Pancreas (tissue), 10 donors: ENCODE results near the gene KRT35. TPM values are rescaled to one million over a fixed set of nuclear protein-coding genes. Genes with fewer than 3 reads are reported as not detected.

Experiments
- ATAC-seq, 4 donors: fragments of 200-7000 bp; cut with Tn5 transposase; one replicate each; pipeline versions ENCODE4 v1.8.0 to v1.9.1; 2020; ENCODE audit warnings: mild to moderate bottlenecking in 4 of 4, moderate library complexity in 4 of 4
- DNase-seq, 6 donors: peaks; one replicate each; pipeline ENCODE4 v3.0.0-alpha.2; 2020
- FAIRE-seq: peaks from 2 replicates; lab custom pipeline; 2012; peaks lifted over from hg19 to GRCh38; lab: Jason Lieb, UNC
- H3K27ac ChIP-seq, 4 donors: fragments of 200-600 bp; sonication (generic); 1 replicate in 3 of 4; 2 replicates in 1 of 4; pipeline versions ENCODE4 v1.5.0 to v1.8.0; 2020
- H3K27me3 ChIP-seq, 4 donors: fragments of 200-600 bp; one replicate each; pipeline ENCODE4 v1.8.0; 2021
- H3K36me3 ChIP-seq, 3 donors: fragments of 200-600 bp; sonication (generic) in 1 of 3; one replicate each; pipeline versions ENCODE4 v1.5.0 to v1.8.0; 2020 to 2021
- H3K4me1 ChIP-seq, 3 donors: fragments of 200-600 bp; one replicate each; pipeline ENCODE4 v1.8.0; 2021
- H3K4me3 ChIP-seq, 4 donors: fragments of 200-600 bp; sonication (generic) in 2 of 4; one replicate each; pipeline versions ENCODE4 v1.5.0 to v1.8.0; 2020 to 2021
- H3K9me3 ChIP-seq, 4 donors: fragments of 200-600 bp; one replicate each; pipeline ENCODE4 v1.8.0; 2021
- WGBS, 2 donors: extraction: QIAGEN DNeasy Blood & Tissue Kit; methylation state at CpG; one replicate each; pipeline ENCODE4 v1.1.7; 2013; 5-methylcytosine and 5-hydroxymethylcytosine counted together
- intact Hi-C, 3 donors: fragments of 100-400 bp; cut with DNase I; formaldehyde crosslinking; loops; one replicate each; pipeline versions ENCODE4 v1.11.1 to v1.14.2; 2022
- polyA plus RNA-seq, 2 donors: library from polyadenylated mRNA; stranded (reverse); fragments of 200-250 nt; gene quantifications; one replicate each; pipeline ENCODE4 v1.2.3, GENCODE V29; 2013
- total RNA-seq, 6 donors: library from RNA; stranded (reverse); fragmentation: NEBNext Ultra II Directional in 4 of 6; extraction: Animal tissue kit (Norgen Biotek cat#: 25700) in 4 of 6; gene quantifications; one replicate each; pipeline versions ENCODE4 v1.2.1 to v1.2.4, GENCODE V29; 2021 to 2023
- TF ChIP-seq, protein P1 (sequence below), 4 donors: fragments of 200-600 bp; sonication (generic) in 3 of 4; IDR thresholded peaks; one replicate each; pipeline versions ENCODE4 v1.5.0 to v1.8.0; 2021; ENCODE audit warnings: antibody characterized with exemption in 4 of 4
- donor health status: healthy with polysubstance abuse.
- donor health status: DM: no; HTN: no; CAD: no; lungs with moderate emphysema.
- donor health status: DM: no; HTN: no; CAD: no.
- donor health status: control.
- donor health status: control.
- donor health status: Bipolar disorder and iron deficiency.
- donor health status: DM: yes; HTN: yes; CAD: no.
- donor health status: DM: no; HTN: no; CAD: no.
- donor health status: DM: no; HTN: no; CAD: no.
- donor health status: DM: yes; HTN: yes; CAD: no.

KRT35 gene
- total and polyA plus RNA-seq, 8 donors, result not detected

DNA sequence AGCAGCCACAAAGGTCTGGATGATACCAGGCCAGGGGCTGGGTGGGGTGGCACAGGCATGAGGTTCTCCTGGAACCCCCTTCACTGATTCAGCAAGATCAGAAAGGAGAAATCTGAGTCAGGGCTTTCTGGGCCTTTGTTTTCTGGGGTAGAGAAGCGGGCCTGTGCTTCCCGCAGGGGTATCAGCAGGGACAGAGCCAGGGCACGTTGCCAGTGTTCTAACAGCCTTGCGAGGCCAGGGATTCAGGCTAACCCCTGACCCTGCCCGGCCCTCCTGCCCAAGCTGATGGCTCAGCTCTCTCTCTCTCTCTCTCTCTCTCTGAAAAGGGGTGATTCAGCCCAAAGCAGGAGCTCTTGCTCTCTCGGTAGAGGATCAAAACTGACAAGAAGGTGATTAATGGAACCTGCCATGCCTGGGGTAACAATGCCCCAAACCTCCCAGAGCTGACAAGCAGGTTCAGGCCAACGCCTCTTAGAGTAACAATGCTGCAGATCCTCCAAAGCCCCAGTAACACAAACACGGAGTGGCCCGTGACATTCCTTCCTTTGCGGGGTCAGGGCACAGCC lies 26.4 kb upstream of the KRT35 start:
- no peak for ATAC-seq
- TF ChIP-seq, protein P1, sequence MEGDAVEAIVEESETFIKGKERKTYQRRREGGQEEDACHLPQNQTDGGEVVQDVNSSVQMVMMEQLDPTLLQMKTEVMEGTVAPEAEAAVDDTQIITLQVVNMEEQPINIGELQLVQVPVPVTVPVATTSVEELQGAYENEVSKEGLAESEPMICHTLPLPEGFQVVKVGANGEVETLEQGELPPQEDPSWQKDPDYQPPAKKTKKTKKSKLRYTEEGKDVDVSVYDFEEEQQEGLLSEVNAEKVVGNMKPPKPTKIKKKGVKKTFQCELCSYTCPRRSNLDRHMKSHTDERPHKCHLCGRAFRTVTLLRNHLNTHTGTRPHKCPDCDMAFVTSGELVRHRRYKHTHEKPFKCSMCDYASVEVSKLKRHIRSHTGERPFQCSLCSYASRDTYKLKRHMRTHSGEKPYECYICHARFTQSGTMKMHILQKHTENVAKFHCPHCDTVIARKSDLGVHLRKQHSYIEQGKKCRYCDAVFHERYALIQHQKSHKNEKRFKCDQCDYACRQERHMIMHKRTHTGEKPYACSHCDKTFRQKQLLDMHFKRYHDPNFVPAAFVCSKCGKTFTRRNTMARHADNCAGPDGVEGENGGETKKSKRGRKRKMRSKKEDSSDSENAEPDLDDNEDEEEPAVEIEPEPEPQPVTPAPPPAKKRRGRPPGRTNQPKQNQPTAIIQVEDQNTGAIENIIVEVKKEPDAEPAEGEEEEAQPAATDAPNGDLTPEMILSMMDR (IDR thresholded peaks at IDR 0.05), result no peak

DNA sequence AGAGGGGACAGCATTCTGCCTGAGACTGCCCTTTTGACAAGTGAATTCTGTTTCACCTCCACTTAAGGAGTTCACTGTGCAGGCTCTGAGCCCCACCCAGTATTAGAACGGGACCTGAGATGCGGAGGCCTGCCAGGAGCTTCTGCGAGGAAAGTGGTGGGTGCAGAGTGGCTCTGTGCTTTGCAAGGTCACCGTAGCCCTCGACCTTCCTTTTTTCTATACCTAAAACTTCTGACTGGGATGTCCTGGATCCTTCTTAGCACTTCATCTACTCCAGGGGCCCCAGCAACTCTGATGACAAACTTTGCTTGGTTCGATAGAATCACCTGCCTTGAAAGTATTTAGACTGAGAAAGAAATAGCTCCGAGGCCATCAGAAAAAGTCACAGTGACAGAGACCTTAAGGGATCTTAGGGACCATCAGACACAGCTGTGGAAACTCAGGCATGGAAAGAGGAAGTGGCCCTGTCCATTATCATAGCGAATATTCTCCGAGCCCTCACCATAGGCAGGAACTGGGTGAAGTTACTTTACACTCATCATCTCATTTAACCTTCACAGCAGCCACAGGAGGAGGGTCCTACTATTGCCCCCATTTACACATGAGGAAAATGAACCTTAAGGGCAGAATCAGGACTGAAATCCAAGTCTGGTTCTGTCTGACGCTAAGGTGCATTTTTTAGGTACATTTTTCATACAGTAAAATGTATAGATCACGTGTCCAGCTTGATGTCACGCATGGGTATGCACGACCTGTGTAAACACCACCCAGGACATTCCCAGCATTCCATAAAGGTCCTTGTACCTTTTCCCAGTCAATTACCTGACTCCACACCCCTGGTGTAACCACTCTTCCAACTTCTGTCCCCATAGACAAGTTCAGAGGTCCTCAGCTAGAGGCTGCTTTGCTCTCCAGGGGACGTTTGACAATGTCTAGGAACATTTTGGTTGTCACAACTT lies 25.1 kb upstream of the KRT35 start:
- FAIRE-seq (no peak), ATAC-seq (no peak)
- intact Hi-C loops, result no loop called here

More for the DNA sequence above, 26.4 kb upstream of the KRT35 start:
- Histone ChIP-seq H3K27me3 (no peaks in the 10 kb centered on the region), H3K4me1 (no peaks in the 10 kb centered on the region), H3K4me3 (no peak overlapping the region), H3K27ac (no peak overlapping the region), H3K9me3 (no peaks in the 10 kb centered on the region), H3K36me3 (no peaks in the 10 kb centered on the region)
- WGBS, 2 donors, result 33 to 54% methylated on average over 10 of the region's 10 CpGs
- no peak for FAIRE-seq
- peak in 1 of 6 donors; percentile 21 for DNase-seq
- intact Hi-C loops, result no loop called here

DNA sequence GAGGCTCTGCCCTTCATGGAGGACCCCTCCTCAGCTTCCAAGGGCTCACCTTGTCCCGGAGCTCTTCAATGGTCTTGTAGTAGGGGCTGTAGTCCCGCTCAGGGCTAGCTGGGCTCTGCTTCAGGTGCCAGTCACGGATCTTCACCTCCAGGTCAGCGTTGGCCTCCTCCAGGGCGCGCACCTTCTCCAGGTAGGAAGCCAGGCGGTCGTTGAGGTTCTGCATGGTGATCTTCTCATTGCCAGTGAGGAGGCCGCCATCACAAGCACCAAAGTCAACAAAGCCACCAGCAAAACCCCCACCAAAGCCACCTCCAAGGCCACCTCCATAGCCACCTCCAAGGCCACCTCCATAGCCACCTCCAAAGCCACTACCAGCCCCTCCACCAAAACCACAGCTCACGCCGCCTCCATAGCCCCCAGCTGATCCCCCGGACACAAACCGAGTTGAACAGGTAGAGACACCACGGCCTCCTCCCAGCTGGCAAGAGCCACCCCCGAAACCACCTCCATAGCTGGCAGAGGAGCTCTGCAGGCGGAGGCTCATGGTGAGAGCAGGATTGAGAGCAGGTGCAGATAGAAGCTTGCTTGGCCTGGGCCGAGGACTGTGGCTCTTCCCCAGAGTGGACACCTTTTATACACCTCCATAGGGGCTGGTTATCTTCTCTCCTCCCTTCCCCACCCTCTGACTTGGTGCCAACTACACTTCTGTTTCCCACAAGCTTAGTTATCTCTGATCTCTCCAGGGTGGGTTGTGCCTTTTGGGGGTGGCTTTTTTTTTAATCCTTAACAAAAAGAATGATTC lies 24.3 kb upstream of the KRT35 start, which contains the start of gene KRT13:
Gene KRT13 (minus strand): TSS at position 606 of the 802 bp plus-strand sequence. CDS start 62 bp downstream, at position 544.
- H3K36me3 ChIP-seq, result no peaks in the 10 kb centered on the region
- H3K27me3 ChIP-seq, result no peaks in the 10 kb centered on the region
- H3K4me3 ChIP-seq, result no peak within 1 kb of the TSS
- intact Hi-C loops, result no loop called here
- ATAC-seq (no peak), DNase-seq (peak in 1 of 6 donors; percentile 8), FAIRE-seq (no peak)
- WGBS, 2 donors, result 77 to 87% methylated on average over 17 of the region's 17 CpGs
- TF ChIP-seq, protein P1 (IDR thresholded peaks at IDR 0.05), result no peak
- no peaks in the 10 kb centered on the region for H3K4me1 ChIP-seq
- H3K27ac ChIP-seq, result no peak within 1 kb of the TSS
- no peaks in the 10 kb centered on the region for H3K9me3 ChIP-seq

More for the DNA sequence above, 25.1 kb upstream of the KRT35 start:
- H3K27me3 ChIP-seq, result no peaks in the 10 kb centered on the region
- no peak overlapping the region for H3K4me3 ChIP-seq
- H3K27ac ChIP-seq, result no peak overlapping the region
- H3K4me1 ChIP-seq, result no peaks in the 10 kb centered on the region
- H3K9me3 ChIP-seq, result no peaks in the 10 kb centered on the region
- DNase-seq, result no peak
- TF ChIP-seq, protein P1 (IDR thresholded peaks at IDR 0.05), result no peak
- 59 to 62% methylated on average over 14 of the region's 14 CpGs for WGBS, 2 donors
- H3K36me3 ChIP-seq, result no peaks in the 10 kb centered on the region

DNA sequence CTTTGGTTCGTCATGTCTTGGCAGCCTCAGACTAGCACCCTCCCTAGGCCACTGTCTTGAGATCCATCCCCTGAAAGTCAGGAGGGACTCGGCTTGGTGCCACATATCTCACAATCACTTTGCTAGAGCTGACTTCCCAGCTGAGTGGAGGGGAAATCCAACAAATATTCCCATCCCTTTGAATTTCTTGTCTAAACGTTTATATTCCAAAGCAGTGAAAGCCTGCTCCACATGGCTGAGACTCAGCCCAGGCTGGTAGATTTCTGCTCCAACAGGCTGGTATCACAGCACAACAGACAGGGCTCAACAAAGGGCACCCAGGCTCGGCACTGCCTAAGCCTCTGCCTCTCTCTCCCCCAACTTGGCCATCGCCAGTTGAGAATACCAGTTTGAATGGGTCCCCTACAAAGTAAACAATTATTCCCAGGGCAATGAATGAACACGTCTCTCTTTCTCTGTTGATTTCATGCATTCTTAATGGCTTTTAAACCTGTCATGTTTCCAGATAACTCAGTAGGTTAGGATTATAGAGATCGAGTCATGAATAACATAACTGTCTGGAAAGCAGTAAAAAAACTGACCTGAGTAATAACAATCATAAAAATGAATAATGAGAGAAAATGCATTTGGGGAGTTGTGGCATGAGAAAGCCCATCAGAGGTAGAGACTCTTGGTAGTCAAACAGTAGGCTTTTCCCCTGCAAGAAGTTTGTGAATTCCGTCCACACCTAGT lies 23.5 kb upstream of the KRT35 start:
- no peak overlapping the region for H3K27ac ChIP-seq
- peak in 1 of 6 donors; percentile 1 for DNase-seq

More for the DNA sequence above, 23.5 kb upstream of the KRT35 start:
- TF ChIP-seq, protein P1 (IDR thresholded peaks at IDR 0.05), result no peak
- H3K4me1 ChIP-seq, result no peaks in the 10 kb centered on the region
- ATAC-seq (no peak), FAIRE-seq (no peak)
- no peaks in the 10 kb centered on the region for H3K36me3 ChIP-seq
- WGBS, 2 donors, result 48 to 51% methylated on average over 8 of the region's 8 CpGs
- H3K4me3 ChIP-seq, result no peak overlapping the region
- intact Hi-C loops, result no loop called here
- H3K27me3 ChIP-seq, result no peaks in the 10 kb centered on the region
- no peaks in the 10 kb centered on the region for H3K9me3 ChIP-seq
